ENCODE data around the gene DAP. TPM values are rescaled to one million over a fixed set of nuclear protein-coding genes. Genes with fewer than 3 reads are reported as not detected.

DAP gene
- total RNA-seq, 1 experiment from 2014 or later: 77.6 TPM

GRCh38 chr5:10709933-10710332 lies 51.1 kb downstream of the DAP start:
- Histone ChIP-seq H3K4me3 (ENCODE audit: low read depth, low read length) (no peak overlapping the region), H3K9me3 (no peaks in the 10 kb centered on the region), H3K4me1 (peaks cover 18% of the 10 kb centered on the region), H3K27me3 (replicated peaks; ENCODE audit: control insufficient read depth, insufficient read depth, low read length) (no peaks in the 10 kb centered on the region), H3K36me3 (ENCODE audit: control insufficient read depth, insufficient read depth, low read length) (peaks cover 4% of the 10 kb centered on the region)
- DNase-seq: no peak
- no peak for TF ChIP-seq CTCF (IDR thresholded peaks at IDR 0.05; ENCODE audit: insufficient read depth in 1 of 2, low read depth in 1 of 2, low read length in 1 of 2, severe bottlenecking in 1 of 2, unreplicated experiment in 1 of 2)
- no peaks in the 10 kb centered on the region for H3K9me3 Mint-ChIP-seq (ENCODE audit: unreplicated experiment)
- intact Hi-C loops (cut with micrococcal nuclease; ENCODE audit: unreplicated experiment): loop anchor here (10.0 kb wide), 1 partner anchor 145 kb away; no protein-coding TSS in a partner anchor
- POLR2A ChIA-PET: no interaction called here
- no peak overlapping the region for H3K27ac Mint-ChIP-seq (ENCODE audit: unreplicated experiment)
- H3K4me3 Mint-ChIP-seq (ENCODE audit: unreplicated experiment): no peak overlapping the region
- no peaks in the 10 kb centered on the region for H3K27me3 Mint-ChIP-seq (ENCODE audit: insufficient read depth, unreplicated experiment)
- CTCF ChIA-PET: no interaction called here
- H3K36me3 Mint-ChIP-seq (ENCODE audit: insufficient read depth, unreplicated experiment): peaks cover 4% of the 10 kb centered on the region
- no TSS peak for BruUV-seq (replicated peaks)
- H3K4me1 Mint-ChIP-seq (ENCODE audit: low read depth, unreplicated experiment): peaks cover 22% of the 10 kb centered on the region

DNA sequence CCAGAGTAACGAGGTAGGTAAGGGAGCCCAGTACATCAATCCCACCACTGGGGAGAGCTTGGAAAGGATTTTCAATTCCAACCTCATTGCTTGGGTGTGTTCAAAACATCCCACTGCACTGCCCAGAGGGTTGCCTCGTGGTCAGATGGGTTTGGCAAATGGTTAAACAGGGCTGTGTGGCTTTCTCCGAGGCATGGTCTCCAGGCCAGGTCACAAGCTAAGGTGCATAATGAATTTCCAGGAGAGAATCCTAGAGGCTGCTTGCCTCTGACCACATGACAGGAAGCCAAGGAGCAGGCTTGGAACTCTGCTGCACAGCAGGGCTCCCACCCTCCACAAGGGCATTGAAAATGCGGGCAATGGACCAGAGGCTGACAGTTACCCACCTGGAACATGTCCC lies 51.6 kb downstream of the DAP start:
- intact Hi-C loops (cut with micrococcal nuclease; ENCODE audit: unreplicated experiment): loop anchor here (10.0 kb wide), 1 partner anchor 145 kb away; no protein-coding TSS in a partner anchor
- Mint-ChIP-seq H3K27ac (ENCODE audit: unreplicated experiment) (no peak overlapping the region), H3K27me3 (ENCODE audit: insufficient read depth, unreplicated experiment) (no peaks in the 10 kb centered on the region), H3K4me3 (ENCODE audit: unreplicated experiment) (no peak overlapping the region), H3K4me1 (ENCODE audit: low read depth, unreplicated experiment) (peaks cover 22% of the 10 kb centered on the region), H3K36me3 (ENCODE audit: insufficient read depth, unreplicated experiment) (no peaks in the 10 kb centered on the region), H3K9me3 (ENCODE audit: unreplicated experiment) (no peaks in the 10 kb centered on the region)
- CTCF ChIA-PET: no interaction called here
- BruUV-seq (replicated peaks): no TSS peak
- peaks cover 18% of the 10 kb centered on the region for H3K4me1 ChIP-seq
- POLR2A ChIA-PET: no interaction called here
- DNase-seq: no peak
- peaks cover 4% of the 10 kb centered on the region for H3K36me3 ChIP-seq (ENCODE audit: control insufficient read depth, insufficient read depth, low read length)
- no peak for TF ChIP-seq CTCF (IDR thresholded peaks at IDR 0.05; ENCODE audit: insufficient read depth in 1 of 2, low read depth in 1 of 2, low read length in 1 of 2, severe bottlenecking in 1 of 2, unreplicated experiment in 1 of 2)
- no peaks in the 10 kb centered on the region for H3K9me3 ChIP-seq
- no peaks in the 10 kb centered on the region for H3K27me3 ChIP-seq (replicated peaks; ENCODE audit: control insufficient read depth, insufficient read depth, low read length)
- no peak overlapping the region for H3K4me3 ChIP-seq (ENCODE audit: low read depth, low read length)

DNA sequence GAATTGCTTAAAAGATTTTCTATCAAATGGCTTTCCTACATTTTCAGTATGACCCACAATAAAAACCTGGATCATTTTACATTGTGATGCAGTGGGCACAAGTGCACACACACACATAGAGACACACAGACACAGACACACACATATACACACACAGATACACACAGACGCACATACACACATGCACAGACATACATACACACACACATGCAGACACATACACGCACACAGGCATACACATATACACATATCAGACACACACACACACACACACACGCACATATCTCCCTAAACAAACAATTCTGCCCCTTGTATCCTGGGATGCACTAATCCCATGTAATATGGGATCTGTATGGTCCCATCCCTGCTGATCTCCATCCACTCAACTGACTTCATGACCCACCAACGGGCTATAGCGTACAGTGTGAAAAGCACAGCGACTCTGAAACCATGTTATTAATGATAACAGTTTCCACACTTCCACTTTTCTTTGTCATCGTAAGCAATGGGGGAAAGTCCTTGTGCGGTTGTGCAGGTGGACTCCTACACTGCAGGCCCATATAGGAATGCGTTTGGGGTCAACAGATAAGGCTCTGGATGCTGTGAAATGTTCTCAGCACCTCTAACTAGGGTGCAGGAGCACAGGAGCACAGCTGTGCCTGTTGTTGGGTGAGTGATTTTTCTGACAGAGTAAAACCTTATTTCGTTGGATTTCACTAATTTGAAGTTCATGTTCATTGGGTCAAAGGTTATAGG lies 52.7 kb downstream of the DAP start:
- ChIA-PET CTCF (no interaction called here), POLR2A (no interaction called here)
- no TSS peak for BruUV-seq (replicated peaks)
- no peak overlapping the region for H3K4me3 Mint-ChIP-seq (ENCODE audit: unreplicated experiment)
- H3K27ac Mint-ChIP-seq (ENCODE audit: unreplicated experiment): no peak overlapping the region
- Histone ChIP-seq H3K4me1 (peaks cover 16% of the 10 kb centered on the region), H3K9me3 (no peaks in the 10 kb centered on the region), H3K27me3 (replicated peaks; ENCODE audit: control insufficient read depth, insufficient read depth, low read length) (no peaks in the 10 kb centered on the region), H3K4me3 (ENCODE audit: low read depth, low read length) (no peak overlapping the region), H3K36me3 (ENCODE audit: control insufficient read depth, insufficient read depth, low read length) (peaks cover 4% of the 10 kb centered on the region)
- H3K4me1 Mint-ChIP-seq (ENCODE audit: low read depth, unreplicated experiment): peaks cover 20% of the 10 kb centered on the region
- no peaks in the 10 kb centered on the region for H3K9me3 Mint-ChIP-seq (ENCODE audit: unreplicated experiment)
- no peaks in the 10 kb centered on the region for H3K36me3 Mint-ChIP-seq (ENCODE audit: insufficient read depth, unreplicated experiment)
- H3K27me3 Mint-ChIP-seq (ENCODE audit: insufficient read depth, unreplicated experiment): no peaks in the 10 kb centered on the region
- DNase-seq: no peak
- no peak for TF ChIP-seq CTCF (IDR thresholded peaks at IDR 0.05; ENCODE audit: insufficient read depth in 1 of 2, low read depth in 1 of 2, low read length in 1 of 2, severe bottlenecking in 1 of 2, unreplicated experiment in 1 of 2)
- intact Hi-C loops (cut with micrococcal nuclease; ENCODE audit: unreplicated experiment): loop anchor here (10.0 kb wide), 1 partner anchor 146 kb away; no protein-coding TSS in a partner anchor

Measured in Caco-2 (cell line).